ENCODE results near the gene ESYT2. TPM values are rescaled to one million over a fixed set of nuclear protein-coding genes. Genes with fewer than 3 reads are reported as not detected.

Gene ESYT2
- total RNA-seq, 1 experiment from 2014 or later: 66.6 TPM

DNA sequence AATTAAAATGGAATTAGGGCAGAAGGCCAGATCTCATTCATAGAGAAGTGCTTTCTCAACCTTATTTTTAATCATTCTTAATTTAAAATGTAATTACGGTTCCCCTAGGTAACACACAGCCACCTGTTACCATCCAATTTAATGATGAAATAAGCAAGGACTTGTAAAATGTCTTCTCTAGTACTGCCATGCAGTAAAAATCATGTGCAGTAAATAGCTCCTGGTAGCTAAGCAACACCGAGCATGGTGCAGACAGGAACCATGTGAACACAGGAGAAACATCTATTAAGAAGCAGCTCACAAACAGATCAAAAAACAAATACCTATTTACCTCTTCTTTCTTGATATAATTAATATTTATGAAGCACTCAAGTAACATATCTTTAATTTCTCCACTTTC is 139.8 kb downstream of the ESYT2 start:
- no TSS peak for BruUV-seq (replicated peaks)
- CTCF ChIA-PET: no interaction called here

DNA sequence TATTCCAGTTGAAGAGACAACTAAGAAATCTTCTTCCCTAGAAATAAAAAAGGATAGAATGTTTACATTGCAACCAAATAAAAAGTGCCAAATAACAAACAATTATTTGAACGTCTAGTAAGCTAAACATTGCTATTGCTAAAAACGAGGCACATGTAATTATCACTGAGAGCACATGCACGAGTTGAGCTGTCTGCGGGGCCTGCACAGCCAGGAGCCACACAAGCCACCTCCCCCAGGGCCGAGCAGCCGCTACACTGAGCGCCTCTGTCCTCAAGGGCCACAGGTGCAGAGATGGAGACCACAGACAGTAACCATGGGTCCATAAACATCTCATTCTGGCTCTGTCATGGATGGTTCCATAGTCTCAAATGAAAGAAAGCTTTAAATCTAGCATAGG is 141.9 kb downstream of the ESYT2 start:
- intact Hi-C loops (cut with micrococcal nuclease; ENCODE audit: unreplicated experiment): no loop called here
- no peaks in the 10 kb centered on the region for H3K27me3 Mint-ChIP-seq (ENCODE audit: unreplicated experiment)
- H3K36me3 Mint-ChIP-seq (ENCODE audit: insufficient read depth, unreplicated experiment): peaks cover 12% of the 10 kb centered on the region

More for the DNA sequence above, 139.8 kb downstream of the ESYT2 start:
- Mint-ChIP-seq H3K27me3 (ENCODE audit: unreplicated experiment) (no peaks in the 10 kb centered on the region), H3K27ac (ENCODE audit: unreplicated experiment) (no peak overlapping the region), H3K36me3 (ENCODE audit: insufficient read depth, unreplicated experiment) (peaks cover 6% of the 10 kb centered on the region), H3K4me3 (ENCODE audit: low read depth, unreplicated experiment) (no peak overlapping the region), H3K9me3 (ENCODE audit: low read depth, unreplicated experiment) (no peaks in the 10 kb centered on the region), H3K4me1 (ENCODE audit: low read depth, unreplicated experiment) (peaks cover 9% of the 10 kb centered on the region)
- DNase-seq: no peak
- intact Hi-C loops (cut with micrococcal nuclease; ENCODE audit: unreplicated experiment): no loop called here
- TF ChIP-seq, protein P1, sequence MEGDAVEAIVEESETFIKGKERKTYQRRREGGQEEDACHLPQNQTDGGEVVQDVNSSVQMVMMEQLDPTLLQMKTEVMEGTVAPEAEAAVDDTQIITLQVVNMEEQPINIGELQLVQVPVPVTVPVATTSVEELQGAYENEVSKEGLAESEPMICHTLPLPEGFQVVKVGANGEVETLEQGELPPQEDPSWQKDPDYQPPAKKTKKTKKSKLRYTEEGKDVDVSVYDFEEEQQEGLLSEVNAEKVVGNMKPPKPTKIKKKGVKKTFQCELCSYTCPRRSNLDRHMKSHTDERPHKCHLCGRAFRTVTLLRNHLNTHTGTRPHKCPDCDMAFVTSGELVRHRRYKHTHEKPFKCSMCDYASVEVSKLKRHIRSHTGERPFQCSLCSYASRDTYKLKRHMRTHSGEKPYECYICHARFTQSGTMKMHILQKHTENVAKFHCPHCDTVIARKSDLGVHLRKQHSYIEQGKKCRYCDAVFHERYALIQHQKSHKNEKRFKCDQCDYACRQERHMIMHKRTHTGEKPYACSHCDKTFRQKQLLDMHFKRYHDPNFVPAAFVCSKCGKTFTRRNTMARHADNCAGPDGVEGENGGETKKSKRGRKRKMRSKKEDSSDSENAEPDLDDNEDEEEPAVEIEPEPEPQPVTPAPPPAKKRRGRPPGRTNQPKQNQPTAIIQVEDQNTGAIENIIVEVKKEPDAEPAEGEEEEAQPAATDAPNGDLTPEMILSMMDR (IDR thresholded peaks at IDR 0.05; ENCODE audit: unreplicated experiment): no peak

DNA sequence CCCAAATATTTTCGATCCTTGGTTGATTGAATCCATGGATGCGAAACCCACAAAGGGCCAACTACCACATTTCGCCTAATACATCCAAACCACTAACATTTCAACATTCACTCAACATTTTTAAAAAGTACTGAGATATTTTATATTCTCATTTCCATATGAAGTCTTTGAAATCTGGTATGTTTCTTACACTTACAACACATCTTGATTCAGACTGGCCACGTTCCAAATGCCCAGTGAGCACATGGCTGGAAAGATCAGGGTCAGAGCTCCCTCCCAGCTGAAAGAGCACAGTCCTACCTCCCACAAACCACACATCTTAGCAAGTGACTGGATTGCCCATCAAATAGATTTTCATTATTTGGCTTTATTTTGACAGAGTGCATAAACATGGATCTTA is 143.6 kb downstream of the ESYT2 start:
- Mint-ChIP-seq H3K36me3 (ENCODE audit: insufficient read depth, unreplicated experiment) (peaks cover 12% of the 10 kb centered on the region), H3K27me3 (ENCODE audit: unreplicated experiment) (no peaks in the 10 kb centered on the region), H3K27ac (ENCODE audit: unreplicated experiment) (no peak overlapping the region), H3K4me3 (ENCODE audit: low read depth, unreplicated experiment) (no peak overlapping the region), H3K9me3 (ENCODE audit: low read depth, unreplicated experiment) (no peaks in the 10 kb centered on the region), H3K4me1 (ENCODE audit: low read depth, unreplicated experiment) (no peaks in the 10 kb centered on the region)
- CTCF ChIA-PET: no interaction called here
- no peak for DNase-seq
- intact Hi-C loops (cut with micrococcal nuclease; ENCODE audit: unreplicated experiment): no loop called here
- BruUV-seq (replicated peaks): no TSS peak
- TF ChIP-seq, protein P1 (IDR thresholded peaks at IDR 0.05; ENCODE audit: unreplicated experiment): no peak

More for the DNA sequence above, 141.9 kb downstream of the ESYT2 start:
- TF ChIP-seq, protein P1 (IDR thresholded peaks at IDR 0.05; ENCODE audit: unreplicated experiment): no peak
- no peak for DNase-seq
- no TSS peak for BruUV-seq (replicated peaks)
- Mint-ChIP-seq H3K4me1 (ENCODE audit: low read depth, unreplicated experiment) (no peaks in the 10 kb centered on the region), H3K9me3 (ENCODE audit: low read depth, unreplicated experiment) (no peaks in the 10 kb centered on the region), H3K4me3 (ENCODE audit: low read depth, unreplicated experiment) (no peak overlapping the region), H3K27ac (ENCODE audit: unreplicated experiment) (no peak overlapping the region)
- CTCF ChIA-PET: interaction anchor here (0.7 kb wide), 1 partner anchor 1513 kb away, joined by 3 read pairs; no protein-coding TSS in a partner anchor

DNA sequence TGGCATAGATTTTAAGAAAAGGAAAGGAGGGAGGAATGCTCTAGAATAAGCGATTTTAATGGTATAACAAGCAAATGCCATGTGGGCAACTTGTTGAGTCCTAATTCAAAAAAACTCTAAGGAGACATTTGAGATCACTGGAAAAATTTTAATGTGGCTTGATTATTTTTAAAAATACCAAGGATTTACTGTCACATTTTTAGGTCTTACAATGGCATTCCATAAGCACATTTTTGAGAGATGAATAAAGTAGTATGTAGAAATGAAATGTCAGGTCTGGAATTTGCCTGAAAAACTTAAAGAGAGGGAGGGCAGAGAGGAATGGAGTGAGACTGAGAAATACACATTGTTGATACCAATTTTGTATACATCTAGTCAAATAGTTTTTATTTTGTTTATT is 145.0 kb downstream of the ESYT2 start:
- TF ChIP-seq, protein P1 (IDR thresholded peaks at IDR 0.05; ENCODE audit: unreplicated experiment): no peak
- Mint-ChIP-seq H3K4me3 (ENCODE audit: low read depth, unreplicated experiment) (no peak overlapping the region), H3K27ac (ENCODE audit: unreplicated experiment) (no peak overlapping the region), H3K27me3 (ENCODE audit: unreplicated experiment) (no peaks in the 10 kb centered on the region), H3K36me3 (ENCODE audit: insufficient read depth, unreplicated experiment) (peaks cover 12% of the 10 kb centered on the region), H3K9me3 (ENCODE audit: low read depth, unreplicated experiment) (no peaks in the 10 kb centered on the region), H3K4me1 (ENCODE audit: low read depth, unreplicated experiment) (no peaks in the 10 kb centered on the region)
- no peak for DNase-seq
- CTCF ChIA-PET: no interaction called here
- intact Hi-C loops (cut with micrococcal nuclease; ENCODE audit: unreplicated experiment): no loop called here
- BruUV-seq (replicated peaks): no TSS peak
